HepG2 (cell line): ENCODE results near the gene ZSCAN4.

Experiments used
- ATF3 ChIP-seq: sonication (generic); formaldehyde crosslinking; IDR thresholded peaks from 2 replicates; pipeline ENCODE4 v1.4.0; 2020; ENCODE audit warnings: missing genetic modification reagents
- CEBPB ChIP-seq: IDR thresholded peaks from 2 replicates; pipeline ENCODE4 v1.6.1; 2011; ENCODE audit warnings: low read depth, low read length, improper control_type of control experiment, borderline replicate concordance
- DMAP1 ChIP-seq: IDR thresholded peaks from 2 replicates; pipeline ENCODE4 v1.6.1; 2016
- ELF4 ChIP-seq: sonication (generic); formaldehyde crosslinking; IDR thresholded peaks from 2 replicates; pipeline ENCODE4 v1.5.0; 2020; ENCODE audit warnings: missing genetic modification reagents, mild to moderate bottlenecking, moderate library complexity, borderline replicate concordance
- EP300 ChIP-seq, 3 experiments: sonication (generic) in 1 of 3; formaldehyde crosslinking in 1 of 3; IDR thresholded peaks; 2 replicates each; pipeline versions ENCODE4 v1.5.1 to v1.6.1; 2011 to 2020; ENCODE audit warnings: low read depth in 2 of 3, low read length in 2 of 3, borderline replicate concordance in 1 of 3, improper control_type of control experiment in 1 of 3, mild to moderate bottlenecking in 1 of 3, missing genetic modification reagents in 1 of 3, moderate library complexity in 1 of 3
- MYNN ChIP-seq: sonication (generic); formaldehyde crosslinking; IDR thresholded peaks from 2 replicates; pipeline ENCODE4 v1.4.0; 2020; ENCODE audit warnings: mild to moderate bottlenecking, low read depth, missing genetic modification reagents
- RELA ChIP-seq: sonication (generic); formaldehyde crosslinking; IDR thresholded peaks from 2 replicates; pipeline ENCODE4 v1.4.0; 2020; ENCODE audit warnings: missing genetic modification reagents
- SKI ChIP-seq: fragments of 450-650 bp; IDR thresholded peaks from one replicate; pipeline ENCODE4 v1.6.1; 2018; ENCODE audit warnings: mild to moderate bottlenecking; ENCODE audit not compliant: partially characterized antibody
- ZFP41 ChIP-seq: sonication (generic); formaldehyde crosslinking; IDR thresholded peaks from 2 replicates; pipeline ENCODE4 v1.4.0; 2020; ENCODE audit warnings: mild to moderate bottlenecking, missing genetic modification reagents, borderline replicate concordance
- ZNF207 ChIP-seq: fragments of 450-650 bp; IDR thresholded peaks from 2 replicates; pipeline ENCODE4 v1.6.1; 2016; ENCODE audit warnings: antibody characterized with exemption, borderline replicate concordance
- ZNF260 ChIP-seq: sonication (generic); formaldehyde crosslinking; IDR thresholded peaks from 2 replicates; pipeline ENCODE4 v1.4.0; 2020; ENCODE audit warnings: missing genetic modification reagents, low read depth, mild to moderate bottlenecking, borderline replicate concordance
- ZNF609 ChIP-seq: sonication (generic); formaldehyde crosslinking; IDR thresholded peaks from 2 replicates; pipeline ENCODE4 v1.4.0; 2020; ENCODE audit warnings: mild to moderate bottlenecking, missing genetic modification reagents, borderline replicate concordance
- ZNF747 ChIP-seq: sonication (generic); formaldehyde crosslinking; IDR thresholded peaks from 2 replicates; pipeline ENCODE4 v1.8.1; 2023; ENCODE audit warnings: missing genetic modification reagents, mild to moderate bottlenecking, borderline replicate concordance
- ZNF773 ChIP-seq: sonication (generic); formaldehyde crosslinking; IDR thresholded peaks from 2 replicates; pipeline ENCODE4 v1.4.0; 2020; ENCODE audit warnings: missing genetic modification reagents, borderline replicate concordance

GRCh38 chr19:57623091-57623490, 45.6 kb upstream of the ZSCAN4 start:
- TF ChIP-seq ZNF773 (CRISPR knock-in tag) (no peak), ATF3 (no peak), RELA (CRISPR knock-in tag) (no peak), ZNF747 (CRISPR knock-in tag) (no peak), EP300 (IDR thresholded peaks at IDR 0.05; ENCODE audit: low read depth in 2 of 2, low read length in 2 of 2) (no peak), EP300 (CRISPR knock-in tag; IDR thresholded peaks at IDR 0.05; ENCODE audit: borderline replicate concordance) (no peak), ELF4 (CRISPR knock-in tag) (no peak), ZNF207 (no peak), ZNF609 (CRISPR knock-in tag) (no peak), ZNF260 (no peak), SKI (no peak), CEBPB (no peak), DMAP1 (no peak), MYNN (no peak), ZFP41 (CRISPR knock-in tag) (no peak)
